ENCODE data around the gene KANSL1. TPM values are rescaled to one million over a fixed set of nuclear protein-coding genes. Genes with fewer than 3 reads are reported as not detected.

Gene KANSL1
- total RNA-seq, 1 donor from 2014 or later: 129 TPM

DNA sequence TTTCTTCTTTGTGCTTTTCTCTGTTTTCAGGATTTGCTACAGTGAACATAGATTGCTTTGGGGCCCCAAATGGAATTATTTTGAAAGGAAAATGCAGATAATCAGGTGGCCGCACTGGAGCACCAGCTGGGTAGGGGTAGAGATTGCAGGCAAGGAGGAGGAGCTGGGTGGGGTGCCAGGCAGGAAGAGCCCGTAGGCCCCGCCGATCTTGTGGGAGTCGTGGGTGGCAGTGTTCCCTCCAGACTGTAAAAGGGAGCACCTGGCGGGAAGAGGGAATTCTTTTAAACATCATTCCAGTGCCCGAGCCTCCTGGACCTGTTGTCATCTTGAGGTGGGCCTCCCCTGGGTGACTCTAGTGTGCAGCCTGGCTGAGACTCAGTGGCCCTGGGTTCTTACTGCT lies 192.9 kb downstream of the KANSL1 start:
- no peak overlapping the region for H3K27ac Mint-ChIP-seq
- H3K27me3 Mint-ChIP-seq: no peaks in the 10 kb centered on the region
- no peaks in the 10 kb centered on the region for H3K36me3 Mint-ChIP-seq
- no peaks in the 10 kb centered on the region for H3K4me1 Mint-ChIP-seq (ENCODE audit: unreplicated experiment)
- H3K9me3 Mint-ChIP-seq: no peaks in the 10 kb centered on the region
- no peak overlapping the region for H3K4me3 Mint-ChIP-seq
- no peak for DNase-seq (ENCODE audit: extremely low spot score, unreplicated experiment)
- TF ChIP-seq, protein P1, sequence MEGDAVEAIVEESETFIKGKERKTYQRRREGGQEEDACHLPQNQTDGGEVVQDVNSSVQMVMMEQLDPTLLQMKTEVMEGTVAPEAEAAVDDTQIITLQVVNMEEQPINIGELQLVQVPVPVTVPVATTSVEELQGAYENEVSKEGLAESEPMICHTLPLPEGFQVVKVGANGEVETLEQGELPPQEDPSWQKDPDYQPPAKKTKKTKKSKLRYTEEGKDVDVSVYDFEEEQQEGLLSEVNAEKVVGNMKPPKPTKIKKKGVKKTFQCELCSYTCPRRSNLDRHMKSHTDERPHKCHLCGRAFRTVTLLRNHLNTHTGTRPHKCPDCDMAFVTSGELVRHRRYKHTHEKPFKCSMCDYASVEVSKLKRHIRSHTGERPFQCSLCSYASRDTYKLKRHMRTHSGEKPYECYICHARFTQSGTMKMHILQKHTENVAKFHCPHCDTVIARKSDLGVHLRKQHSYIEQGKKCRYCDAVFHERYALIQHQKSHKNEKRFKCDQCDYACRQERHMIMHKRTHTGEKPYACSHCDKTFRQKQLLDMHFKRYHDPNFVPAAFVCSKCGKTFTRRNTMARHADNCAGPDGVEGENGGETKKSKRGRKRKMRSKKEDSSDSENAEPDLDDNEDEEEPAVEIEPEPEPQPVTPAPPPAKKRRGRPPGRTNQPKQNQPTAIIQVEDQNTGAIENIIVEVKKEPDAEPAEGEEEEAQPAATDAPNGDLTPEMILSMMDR (conservative IDR thresholded peaks at IDR 0.05): no peak

DNA sequence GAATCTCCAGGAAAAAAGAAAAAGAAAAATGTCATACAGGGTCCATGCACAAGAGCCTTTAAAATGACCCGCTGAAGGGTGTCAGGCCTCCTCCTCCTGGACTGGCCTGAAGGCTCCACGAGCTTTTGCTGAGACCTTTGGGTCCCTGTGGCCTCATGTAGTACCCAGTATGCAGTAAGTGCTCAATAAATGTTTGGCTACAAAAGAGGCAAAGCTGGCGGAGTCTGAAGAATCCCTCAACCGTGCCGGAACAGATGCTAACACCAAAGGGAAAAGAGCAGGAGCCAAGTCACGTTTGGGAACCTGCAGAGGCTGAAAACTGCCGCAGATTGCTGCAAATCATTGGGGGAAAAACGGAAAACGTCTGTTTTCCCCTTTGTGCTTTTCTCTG lies 193.3 kb downstream of the KANSL1 start:
- no peaks in the 10 kb centered on the region for H3K4me1 Mint-ChIP-seq (ENCODE audit: unreplicated experiment)
- TF ChIP-seq, protein P1 (conservative IDR thresholded peaks at IDR 0.05): no peak
- no peaks in the 10 kb centered on the region for H3K27me3 Mint-ChIP-seq
- no peak overlapping the region for H3K4me3 Mint-ChIP-seq
- no peak for DNase-seq (ENCODE audit: extremely low spot score, unreplicated experiment)
- H3K9me3 Mint-ChIP-seq: no peaks in the 10 kb centered on the region
- H3K27ac Mint-ChIP-seq: no peak overlapping the region
- no peaks in the 10 kb centered on the region for H3K36me3 Mint-ChIP-seq

DNA sequence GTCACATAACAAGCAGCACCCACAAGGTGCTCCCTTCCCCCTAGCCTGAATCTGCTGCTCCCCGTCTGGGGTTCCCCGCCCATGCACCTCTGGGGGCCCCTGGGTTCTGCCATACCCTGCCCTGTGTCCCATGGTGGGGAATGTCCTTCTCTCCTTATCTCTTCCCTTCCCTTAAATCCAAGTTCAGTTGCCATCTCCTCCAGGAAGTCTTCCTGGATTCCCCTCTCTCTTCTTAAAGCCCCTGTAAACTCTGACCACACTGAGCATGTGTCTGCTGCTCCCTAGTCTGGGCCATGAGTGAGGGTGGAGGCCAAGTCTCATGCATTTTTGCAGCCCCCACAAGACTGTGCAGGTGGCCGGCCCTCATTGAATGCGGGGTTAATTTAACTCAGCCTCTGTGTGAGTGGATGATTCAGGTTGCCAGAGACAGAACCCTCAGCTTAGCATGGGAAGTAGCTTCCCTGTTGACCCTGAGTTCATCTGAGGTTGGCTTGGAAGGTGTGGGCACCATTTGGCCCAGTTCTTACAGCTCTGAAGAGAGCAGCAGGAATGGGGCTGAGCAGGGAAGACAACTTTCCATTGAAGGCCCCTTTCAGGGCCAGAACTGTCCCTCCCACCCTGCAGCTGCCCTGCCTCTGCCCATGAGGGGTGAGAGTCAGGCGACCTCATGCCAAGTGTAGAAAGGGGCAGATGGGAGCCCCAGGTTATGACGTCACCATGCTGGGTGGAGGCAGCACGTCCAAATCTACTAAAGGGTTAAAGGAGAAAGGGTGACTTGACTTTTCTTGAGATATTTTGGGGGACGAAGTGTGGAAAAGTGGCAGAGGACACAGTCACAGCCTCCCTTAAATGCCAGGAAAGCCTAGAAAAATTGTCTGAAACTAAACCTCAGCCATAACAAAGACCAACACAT lies 194.0 kb downstream of the KANSL1 start, which contains the start of gene STH:
Gene STH (plus strand): TSS at position 264 of the 913 bp plus-strand sequence. CDS start 30 bp downstream, at position 294.
- H3K27ac Mint-ChIP-seq: no peak within 1 kb of the TSS
- no peaks in the 10 kb centered on the region for H3K27me3 Mint-ChIP-seq
- peaks cover under 1% of the 10 kb centered on the region for H3K4me1 Mint-ChIP-seq (ENCODE audit: unreplicated experiment)
- TF ChIP-seq, protein P1 (conservative IDR thresholded peaks at IDR 0.05): no peak
- DNase-seq (ENCODE audit: extremely low spot score, unreplicated experiment): no peak
- H3K36me3 Mint-ChIP-seq: no peaks in the 10 kb centered on the region
- no peak within 1 kb of the TSS for H3K4me3 Mint-ChIP-seq
- H3K9me3 Mint-ChIP-seq: no peaks in the 10 kb centered on the region

DNA sequence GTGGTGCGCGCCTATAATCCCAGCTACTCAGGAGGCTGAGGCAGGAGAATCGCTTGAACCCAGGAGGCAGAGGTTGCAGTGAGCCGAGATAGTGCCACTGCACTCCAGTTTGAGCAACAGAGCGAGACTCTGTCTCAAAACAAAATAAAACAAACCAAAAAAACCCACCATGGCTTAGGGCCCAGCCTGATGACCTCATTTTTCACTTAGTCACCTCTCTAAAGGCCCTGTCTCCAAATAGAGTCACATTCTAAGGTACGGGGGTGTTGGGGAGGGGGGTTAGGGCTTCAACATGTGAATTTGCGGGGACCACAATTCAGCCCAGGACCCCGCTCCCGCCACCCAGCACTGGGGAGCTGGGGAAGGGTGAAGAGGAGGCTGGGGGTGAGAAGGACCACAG lies 195.6 kb downstream of the KANSL1 start:
- no peak for DNase-seq (ENCODE audit: extremely low spot score, unreplicated experiment)
- no peak overlapping the region for H3K27ac Mint-ChIP-seq
- H3K4me3 Mint-ChIP-seq: no peak overlapping the region
- H3K4me1 Mint-ChIP-seq (ENCODE audit: unreplicated experiment): peaks cover 9% of the 10 kb centered on the region
- H3K36me3 Mint-ChIP-seq: no peaks in the 10 kb centered on the region
- no peaks in the 10 kb centered on the region for H3K9me3 Mint-ChIP-seq
- TF ChIP-seq, protein P1 (conservative IDR thresholded peaks at IDR 0.05): no peak
- no peaks in the 10 kb centered on the region for H3K27me3 Mint-ChIP-seq

DNA sequence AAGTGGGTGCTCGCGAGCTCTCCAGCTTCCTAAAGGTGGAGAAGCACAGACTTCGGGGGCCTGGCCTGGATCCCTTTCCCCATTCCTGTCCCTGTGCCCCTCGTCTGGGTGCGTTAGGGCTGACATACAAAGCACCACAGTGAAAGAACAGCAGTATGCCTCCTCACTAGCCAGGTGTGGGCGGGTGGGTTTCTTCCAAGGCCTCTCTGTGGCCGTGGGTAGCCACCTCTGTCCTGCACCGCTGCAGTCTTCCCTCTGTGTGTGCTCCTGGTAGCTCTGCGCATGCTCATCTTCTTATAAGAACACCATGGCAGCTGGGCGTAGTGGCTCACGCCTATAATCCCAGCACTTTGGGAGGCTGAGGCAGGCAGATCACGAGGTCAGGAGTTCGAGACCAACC lies 196.1 kb downstream of the KANSL1 start:
- TF ChIP-seq, protein P1 (conservative IDR thresholded peaks at IDR 0.05): no peak
- Mint-ChIP-seq H3K36me3 (no peaks in the 10 kb centered on the region), H3K4me3 (no peak overlapping the region), H3K9me3 (no peaks in the 10 kb centered on the region), H3K27me3 (no peaks in the 10 kb centered on the region), H3K4me1 (ENCODE audit: unreplicated experiment) (peaks cover 9% of the 10 kb centered on the region), H3K27ac (no peak overlapping the region)
- DNase-seq (ENCODE audit: extremely low spot score, unreplicated experiment): no peak
